Activated CD8-positive, alpha-beta T cell treated with anti-CD3 and anti-CD28 coated beads for 36 hours (primary cell): ENCODE data around the gene CXCL16. TPM values are rescaled to one million over a fixed set of nuclear protein-coding genes. Genes with fewer than 3 reads are reported as not detected.

Source experiments
- ATAC-seq: fragments of 200-7000 bp; cut with Tn5 transposase; one replicate; pipeline ENCODE4 v1.10.0; 2021; ENCODE audit warnings: mild to moderate bottlenecking, moderate library complexity
- CTCF ChIA-PET: fragments of 350-600 bp; sonication (Branson Sonifier 250); formaldehyde crosslinking; loops from one replicate; lab custom pipeline; 2021; ENCODE audit warnings: antibody characterized with exemption; lab: Charles Lee
- POLR2A ChIA-PET: fragments of 350-600 bp; sonication (Branson Sonifier 250); formaldehyde crosslinking; loops from one replicate; lab custom pipeline; 2021; ENCODE audit warnings: antibody characterized with exemption; lab: Charles Lee
- DNase-seq: peaks from one replicate; pipeline ENCODE4 v3.0.0-alpha.2; 2020
- H3K27ac Mint-ChIP-seq: one replicate; pipeline ENCODE4 v1.8.0; 2021; ENCODE audit warnings: mild to moderate bottlenecking, mixed read lengths
- H3K27me3 Mint-ChIP-seq: one replicate; pipeline ENCODE4 v1.8.0; 2021; ENCODE audit warnings: mixed read lengths
- H3K36me3 Mint-ChIP-seq: one replicate; pipeline ENCODE4 v1.8.0; 2021; ENCODE audit warnings: low read depth, mixed read lengths
- H3K4me1 Mint-ChIP-seq: one replicate; pipeline ENCODE4 v1.8.0; 2021; ENCODE audit warnings: low read depth, mixed read lengths
- H3K4me3 Mint-ChIP-seq: one replicate; pipeline ENCODE4 v1.8.0; 2021; ENCODE audit warnings: mild to moderate bottlenecking, moderate library complexity, mixed read lengths
- H3K9me3 Mint-ChIP-seq: one replicate; pipeline ENCODE4 v1.8.0; 2021; ENCODE audit warnings: mixed read lengths
- intact Hi-C: fragments of 100-400 bp; cut with micrococcal nuclease; formaldehyde crosslinking; loops from one replicate; pipeline ENCODE4 v1.10.0; 2022
- total RNA-seq, 2 experiments: library from RNA; stranded (reverse); gene quantifications; one replicate each; pipeline ENCODE4 v1.2.3, GENCODE V29; 2021
- TF ChIP-seq, protein P1 (sequence below): fragments of 200-600 bp; IDR thresholded peaks from one replicate; pipeline ENCODE4 v1.8.0; 2022; ENCODE audit warnings: antibody characterized with exemption, mild to moderate bottlenecking

The CXCL16 gene
- total RNA-seq, 2 experiments from 2014 or later = 2.0 to 2.5 TPM

DNA sequence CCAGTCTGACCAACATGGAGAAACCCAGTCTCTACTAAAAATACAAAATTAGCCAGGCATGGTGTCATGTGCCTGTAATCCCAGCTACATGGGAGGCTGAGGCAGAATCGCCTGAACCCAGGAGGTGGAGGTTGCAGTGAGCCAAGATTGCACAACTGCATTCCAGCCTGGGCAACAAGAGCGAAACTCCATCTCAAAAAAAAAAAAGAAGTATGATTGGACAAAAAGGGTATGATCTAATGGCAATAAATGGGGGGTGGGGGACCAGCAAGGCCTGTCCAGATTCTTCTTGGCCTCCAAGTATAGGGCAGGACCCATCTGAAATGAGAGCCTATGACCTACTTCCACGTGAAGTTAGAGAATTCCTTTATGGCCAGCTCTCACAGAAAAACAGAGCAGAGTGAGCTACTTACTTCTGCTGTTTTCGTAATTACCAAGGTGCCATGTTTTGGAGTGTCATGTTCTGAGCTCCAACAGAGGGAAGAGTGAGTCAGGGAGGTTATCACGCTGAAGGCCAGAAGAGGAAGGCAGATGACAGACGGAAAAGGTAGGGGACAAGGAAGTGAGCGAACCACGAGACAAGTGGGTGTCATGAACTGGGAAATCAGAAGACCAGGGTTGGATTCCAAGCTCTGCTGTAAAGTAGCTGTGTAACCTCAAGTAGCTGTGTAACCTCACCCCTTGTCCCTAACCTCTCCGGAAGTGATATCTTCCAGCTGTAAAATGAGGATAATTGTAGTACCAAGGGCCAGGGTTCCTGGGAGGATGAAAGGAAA lies 3.7 kb downstream of the CXCL16 start:
- CTCF ChIA-PET = interaction anchor here (1.2 kb wide), 2 partner anchors 54 to 173 kb away, joined by 3 read pairs; no protein-coding TSS in a partner anchor
- TF ChIP-seq, protein P1, sequence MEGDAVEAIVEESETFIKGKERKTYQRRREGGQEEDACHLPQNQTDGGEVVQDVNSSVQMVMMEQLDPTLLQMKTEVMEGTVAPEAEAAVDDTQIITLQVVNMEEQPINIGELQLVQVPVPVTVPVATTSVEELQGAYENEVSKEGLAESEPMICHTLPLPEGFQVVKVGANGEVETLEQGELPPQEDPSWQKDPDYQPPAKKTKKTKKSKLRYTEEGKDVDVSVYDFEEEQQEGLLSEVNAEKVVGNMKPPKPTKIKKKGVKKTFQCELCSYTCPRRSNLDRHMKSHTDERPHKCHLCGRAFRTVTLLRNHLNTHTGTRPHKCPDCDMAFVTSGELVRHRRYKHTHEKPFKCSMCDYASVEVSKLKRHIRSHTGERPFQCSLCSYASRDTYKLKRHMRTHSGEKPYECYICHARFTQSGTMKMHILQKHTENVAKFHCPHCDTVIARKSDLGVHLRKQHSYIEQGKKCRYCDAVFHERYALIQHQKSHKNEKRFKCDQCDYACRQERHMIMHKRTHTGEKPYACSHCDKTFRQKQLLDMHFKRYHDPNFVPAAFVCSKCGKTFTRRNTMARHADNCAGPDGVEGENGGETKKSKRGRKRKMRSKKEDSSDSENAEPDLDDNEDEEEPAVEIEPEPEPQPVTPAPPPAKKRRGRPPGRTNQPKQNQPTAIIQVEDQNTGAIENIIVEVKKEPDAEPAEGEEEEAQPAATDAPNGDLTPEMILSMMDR = no peak

DNA sequence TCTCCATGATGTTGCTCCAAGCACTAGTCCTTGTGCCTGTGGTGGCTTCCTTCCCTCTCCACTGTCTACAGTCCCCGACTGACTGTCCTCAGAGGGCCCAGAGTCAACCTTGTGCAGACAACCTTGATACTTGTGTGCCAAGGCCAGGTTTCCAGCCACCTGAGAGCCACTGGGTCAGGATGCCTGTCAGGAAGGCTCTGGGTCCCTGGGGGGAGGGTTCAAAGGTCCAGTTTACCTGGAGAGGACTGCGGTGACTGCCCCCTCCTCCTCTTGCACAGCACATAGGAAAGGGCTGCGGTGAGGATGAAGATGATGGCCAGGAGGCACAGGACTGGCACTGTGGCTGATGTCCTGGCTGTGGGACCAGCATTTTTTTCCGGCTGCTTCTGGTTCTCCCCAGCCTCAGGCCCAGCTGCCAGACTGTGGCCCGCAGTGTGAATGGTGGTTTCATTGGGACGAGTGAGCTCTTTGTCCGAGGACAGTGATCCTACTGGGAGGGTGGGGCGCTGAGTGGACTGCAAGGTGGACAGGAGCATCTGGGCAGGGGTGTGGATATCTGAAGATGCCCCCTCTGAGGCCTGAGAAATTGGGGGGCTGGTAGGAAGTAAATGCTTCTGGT lies 4.8 kb downstream of the CXCL16 start:
- no peak for DNase-seq
- no peak overlapping the region for H3K4me3 Mint-ChIP-seq
- no peaks in the 10 kb centered on the region for H3K9me3 Mint-ChIP-seq
- no peak overlapping the region for H3K27ac Mint-ChIP-seq
- TF ChIP-seq, protein P1 = no peak
- intact Hi-C loops = no loop called here
- POLR2A ChIA-PET = interaction anchor here (0.7 kb wide), 1 partner anchor 30 kb away, joined by 3 read pairs; no protein-coding TSS in a partner anchor
- peaks cover 9% of the 10 kb centered on the region for H3K27me3 Mint-ChIP-seq
- H3K36me3 Mint-ChIP-seq = no peaks in the 10 kb centered on the region
- CTCF ChIA-PET = interaction anchor here (1.2 kb wide), 1 partner anchor 21 kb away, joined by 4 read pairs; no protein-coding TSS in a partner anchor
- H3K4me1 Mint-ChIP-seq = peaks cover 35% of the 10 kb centered on the region
- ATAC-seq = no peak

More for the DNA sequence above, 3.7 kb downstream of the CXCL16 start:
- Mint-ChIP-seq H3K27ac (no peak overlapping the region), H3K27me3 (peaks cover 17% of the 10 kb centered on the region), H3K4me3 (no peak overlapping the region), H3K9me3 (no peaks in the 10 kb centered on the region), H3K36me3 (no peaks in the 10 kb centered on the region), H3K4me1 (peaks cover 36% of the 10 kb centered on the region)
- intact Hi-C loops = no loop called here
- DNase-seq (peak; percentile 29), ATAC-seq (no peak)
- POLR2A ChIA-PET = interaction anchor here (1.2 kb wide), 1 partner anchor 54 kb away, joined by 5 read pairs; no protein-coding TSS in a partner anchor

DNA sequence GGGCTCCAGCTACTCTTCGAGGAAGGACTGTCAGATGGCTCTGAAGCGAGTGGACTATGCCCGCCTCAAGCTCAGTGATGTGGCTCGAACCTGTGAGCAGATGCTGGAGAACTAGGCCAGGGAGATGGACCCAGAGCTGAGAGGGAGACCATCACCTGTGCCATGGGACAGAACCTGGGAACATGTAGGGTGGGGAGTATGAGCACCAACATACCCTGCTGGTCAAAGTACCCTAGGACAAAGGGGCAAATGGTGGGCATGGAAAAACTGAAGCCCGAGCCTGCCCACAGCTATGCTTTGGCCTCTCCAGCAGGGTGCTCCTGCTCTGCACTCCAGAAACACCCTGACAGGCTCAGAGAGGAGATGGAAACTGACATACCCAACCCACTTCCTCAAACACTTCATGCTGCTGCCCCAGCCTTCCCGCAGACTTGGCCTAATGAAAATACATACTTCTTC lies 6.6 kb downstream of the CXCL16 start:
- CTCF ChIA-PET = interaction anchor here (0.8 to 2.7 kb wide), 2 partner anchors 57 to 152 kb away, joined by 3 to 14 read pairs; no protein-coding TSS in a partner anchor
- POLR2A ChIA-PET = interaction anchor here (0.8 to 1.0 kb wide), 2 partner anchors 10 to 12 kb away, joined by 3 read pairs; no protein-coding TSS in a partner anchor

DNA sequence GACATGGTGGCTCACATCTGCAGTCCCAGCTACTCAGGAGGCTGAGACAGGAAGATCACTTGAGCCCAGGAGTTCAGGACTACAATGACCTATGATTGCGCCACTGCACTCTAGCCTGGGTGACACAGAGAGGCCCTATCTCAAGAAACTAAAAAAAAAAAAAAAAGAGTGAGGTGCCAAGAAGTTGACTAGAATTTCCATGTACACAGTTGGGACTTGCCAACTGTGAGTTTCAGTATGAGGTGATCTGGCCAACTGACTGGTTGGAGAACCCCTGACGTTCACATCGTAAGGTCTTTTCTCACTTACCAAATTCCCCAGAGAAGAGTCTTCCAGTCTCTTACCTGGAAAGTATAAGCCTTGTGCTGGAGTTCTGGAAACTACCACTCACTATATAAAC lies 11.6 kb downstream of the CXCL16 start:
- POLR2A ChIA-PET = interaction anchor here (0.8 to 1.1 kb wide), 2 partner anchors 9 to 171 kb away, joined by 3 to 4 read pairs; partner anchors contain the start of gene C17orf107
- CTCF ChIA-PET = interaction anchor here (0.8 kb wide), 1 partner anchor 26 kb away, joined by 3 read pairs; no protein-coding TSS in a partner anchor
- DNase-seq (peak; percentile 70), ATAC-seq (peak; percentile 24)
- TF ChIP-seq, protein P1 = no peak
- peak overlapping the region; percentile 49 for H3K4me3 Mint-ChIP-seq
- no peaks in the 10 kb centered on the region for H3K36me3 Mint-ChIP-seq
- no peaks in the 10 kb centered on the region for H3K27me3 Mint-ChIP-seq
- H3K9me3 Mint-ChIP-seq = no peaks in the 10 kb centered on the region
- intact Hi-C loops = no loop called here
- peak overlapping the region; percentile 89 for H3K27ac Mint-ChIP-seq
- peaks cover 31% of the 10 kb centered on the region for H3K4me1 Mint-ChIP-seq

More for the DNA sequence above, 6.6 kb downstream of the CXCL16 start:
- TF ChIP-seq, protein P1 = no peak
- DNase-seq = no peak
- H3K9me3 Mint-ChIP-seq = no peaks in the 10 kb centered on the region
- no peak overlapping the region for H3K4me3 Mint-ChIP-seq
- H3K27me3 Mint-ChIP-seq = peaks cover 1% of the 10 kb centered on the region
- ATAC-seq = no peak
- intact Hi-C loops = no loop called here
- H3K27ac Mint-ChIP-seq = peak overlapping the region; percentile 28
- peaks cover 31% of the 10 kb centered on the region for H3K4me1 Mint-ChIP-seq
- no peaks in the 10 kb centered on the region for H3K36me3 Mint-ChIP-seq
